HG03378 (cell line): ENCODE results near the gene SMIM28.

Experiments
- ATAC-seq: cut with Tn5 transposase; IDR thresholded peaks from one replicate; pipeline ENCODE4 v1.9.1; 2021; ENCODE audit warnings: mild to moderate bottlenecking, moderate library complexity; ENCODE audit not compliant: unreplicated experiment

Gene SMIM28

GRCh38 chr6:138372711-138373463 is 4.8 kb upstream of the SMIM28 start:
- ATAC-seq: no peak

- ATAC-seq: no peak
Observed at GRCh38 chr6:138374230-138374629, 3.5 kb upstream of the SMIM28 start.

- no peak for ATAC-seq
Observed at GRCh38 chr6:138374815-138375214, 2.9 kb upstream of the SMIM28 start.

- no peak for ATAC-seq
Observed at GRCh38 chr6:138377042-138377441, 663 bp upstream of the SMIM28 start.

GRCh38 chr6:138378463-138378862 is 758 bp downstream of the SMIM28 start:
- ATAC-seq: no peak

- no peak for ATAC-seq
Observed at GRCh38 chr6:138382498-138383265, 5.0 kb downstream of the SMIM28 start.

GRCh38 chr6:138383776-138384175 is 6.1 kb downstream of the SMIM28 start:
- no peak for ATAC-seq

- no peak for ATAC-seq
Observed at GRCh38 chr6:138386897-138387296, 9.2 kb downstream of the SMIM28 start.

- no peak for ATAC-seq
Observed at GRCh38 chr6:138387577-138388368, 10.1 kb downstream of the SMIM28 start.

- no peak for ATAC-seq
Observed at GRCh38 chr6:138389551-138389950, 11.8 kb downstream of the SMIM28 start.

- peak; percentile 59 for ATAC-seq
Observed at GRCh38 chr6:138393871-138394783, 16.4 kb downstream of the SMIM28 start.

GRCh38 chr6:138396709-138397108 is 19.0 kb downstream of the SMIM28 start:
- no peak for ATAC-seq

- no peak for ATAC-seq
Observed at GRCh38 chr6:138397128-138398122, 19.7 kb downstream of the SMIM28 start.

- no peak for ATAC-seq
Observed at GRCh38 chr6:138400326-138400725, 22.6 kb downstream of the SMIM28 start.

GRCh38 chr6:138401960-138402837 is 24.5 kb downstream of the SMIM28 start:
- no peak for ATAC-seq

- ATAC-seq: no peak
Observed at GRCh38 chr6:138402838-138403187, 25.1 kb downstream of the SMIM28 start.

- ATAC-seq: peak; percentile 14
Observed at GRCh38 chr6:138403324-138403800, 25.7 kb downstream of the SMIM28 start.
